Caco-2 (cell line): ENCODE data around the gene CLTB. TPM values are rescaled to one million over a fixed set of nuclear protein-coding genes. Genes with fewer than 3 reads are reported as not detected.

Experiments
- BruUV-seq: library from RNA; stranded (reverse); fragments of 400-500 nt; replicated peaks from 2 replicates; lab custom pipeline; 2021; lab: Mats Ljungman, UMichigan
- CTCF ChIA-PET: fragments of 300-600 bp; sonication (Branson Sonifier 250); formaldehyde crosslinking; loops from one replicate; lab custom pipeline; 2022; ENCODE audit warnings: antibody characterized with exemption; lab: Charles Lee
- POLR2A ChIA-PET: fragments of 300-600 bp; sonication (Branson Sonifier 250); formaldehyde crosslinking; loops from one replicate; lab custom pipeline; 2022; ENCODE audit warnings: antibody characterized with exemption; lab: Charles Lee
- DNase-seq, 2 experiments: peaks; one replicate each; pipeline versions ENCODE4 v3.0.0 to v3.0.0-alpha.2; 2020 to 2022
- H3K27me3 ChIP-seq: replicated peaks from 2 replicates; pipeline ENCODE4 v1.6.0; 2011; ENCODE audit warnings: low read length; ENCODE audit not compliant: control insufficient read depth, insufficient read depth
- H3K36me3 ChIP-seq: 2 replicates; pipeline ENCODE4 v1.5.1; 2011; ENCODE audit warnings: low read length; ENCODE audit not compliant: control insufficient read depth, insufficient read depth
- H3K4me1 ChIP-seq: fragments of 250-450 bp; sonication (Bioruptor Pico); 2 replicates; pipeline ENCODE4 v1.5.1; 2020; ENCODE audit warnings: mild to moderate bottlenecking
- H3K4me3 ChIP-seq: 2 replicates; pipeline ENCODE4 v1.5.1; 2011; ENCODE audit warnings: low read depth, mild to moderate bottlenecking, control low read depth, low read length
- H3K9me3 ChIP-seq: fragments of 250-450 bp; sonication (Bioruptor Pico); 2 replicates; pipeline ENCODE4 v1.5.1; 2020; ENCODE audit warnings: mild to moderate bottlenecking, moderate library complexity
- H3K27ac Mint-ChIP-seq: one replicate; pipeline ENCODE4 v1.8.0; 2022; ENCODE audit warnings: mixed read lengths; ENCODE audit not compliant: unreplicated experiment
- H3K27me3 Mint-ChIP-seq: one replicate; pipeline ENCODE4 v1.8.0; 2022; ENCODE audit warnings: mixed read lengths; ENCODE audit not compliant: insufficient read depth, unreplicated experiment
- H3K36me3 Mint-ChIP-seq: one replicate; pipeline ENCODE4 v1.8.0; 2022; ENCODE audit warnings: mild to moderate bottlenecking, mixed read lengths; ENCODE audit not compliant: insufficient read depth, unreplicated experiment
- H3K4me1 Mint-ChIP-seq: one replicate; pipeline ENCODE4 v1.8.0; 2022; ENCODE audit warnings: low read depth, mixed read lengths; ENCODE audit not compliant: unreplicated experiment
- H3K4me3 Mint-ChIP-seq: one replicate; pipeline ENCODE4 v1.8.0; 2022; ENCODE audit warnings: mild to moderate bottlenecking, moderate library complexity, mixed read lengths; ENCODE audit not compliant: unreplicated experiment
- H3K9me3 Mint-ChIP-seq: one replicate; pipeline ENCODE4 v1.8.0; 2022; ENCODE audit warnings: mixed read lengths; ENCODE audit not compliant: unreplicated experiment
- intact Hi-C: fragments of 100-400 bp; cut with micrococcal nuclease; formaldehyde crosslinking; loops from one replicate; pipeline ENCODE4 v1.10.0; 2022; ENCODE audit not compliant: unreplicated experiment
- total RNA-seq: library from RNA; stranded (reverse); gene quantifications from 2 replicates; pipeline ENCODE4 v1.2.3, GENCODE V29; 2022
- TF ChIP-seq, protein P1 (sequence below), 2 experiments: fragments of 200-600 bp in 1 of 2; IDR thresholded peaks; 1 replicate in 1 of 2; 2 replicates in 1 of 2; pipeline versions ENCODE4 v1.5.1 to v1.8.0; 2011 to 2022; ENCODE audit warnings: antibody characterized with exemption in 1 of 2, control low read depth in 1 of 2, inconsistent platforms in 1 of 2, low read depth in 1 of 2, low read length in 1 of 2, mild to moderate bottlenecking in 1 of 2, moderate library complexity in 1 of 2; ENCODE audit not compliant: insufficient read depth in 1 of 2, severe bottlenecking in 1 of 2, unreplicated experiment in 1 of 2

Gene CLTB
- total RNA-seq, 1 experiment from 2014 or later: 78.9 TPM

DNA sequence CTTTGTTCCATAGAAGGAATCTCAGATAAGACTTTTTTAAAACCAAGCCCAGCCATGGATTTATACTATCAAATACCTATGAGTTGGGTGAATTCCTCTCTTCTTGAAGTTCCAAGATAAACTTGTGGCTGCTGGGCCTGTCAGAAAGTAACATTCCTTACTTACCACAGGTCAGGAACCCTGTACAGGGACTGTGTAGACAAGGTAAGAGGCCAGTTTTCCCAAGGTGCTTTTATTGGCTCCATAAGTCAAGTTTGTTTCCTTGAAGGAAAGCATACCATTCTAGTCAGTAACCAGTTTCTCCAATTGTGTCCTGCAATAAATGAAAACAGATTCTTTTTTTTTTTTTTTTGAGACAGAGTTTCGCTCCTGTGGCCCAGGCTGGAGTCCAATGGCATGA lies 8.8 kb upstream of the CLTB start:
- Histone ChIP-seq H3K4me1 (peaks cover 21% of the 10 kb centered on the region), H3K36me3 (no peaks in the 10 kb centered on the region), H3K9me3 (no peaks in the 10 kb centered on the region), H3K4me3 (no peak overlapping the region), H3K27me3 (no peaks in the 10 kb centered on the region)
- Mint-ChIP-seq H3K9me3 (peaks cover 16% of the 10 kb centered on the region), H3K27me3 (no peaks in the 10 kb centered on the region), H3K4me3 (no peak overlapping the region), H3K4me1 (peaks cover 7% of the 10 kb centered on the region), H3K27ac (peak overlapping the region; percentile 76), H3K36me3 (peaks cover 6% of the 10 kb centered on the region)
- peak; percentile 62 to 83 for DNase-seq
- no TSS peak for BruUV-seq
- intact Hi-C loops: no loop called here
- POLR2A ChIA-PET: interaction anchor here (0.7 kb wide), 1 partner anchor 95 kb away, joined by 5 read pairs; no protein-coding TSS in a partner anchor
- CTCF ChIA-PET: interaction anchor here (2.0 kb wide), 1 partner anchor 23 kb away, joined by 7 read pairs; the partner anchor contains the start of gene FAF2
- TF ChIP-seq, protein P1, sequence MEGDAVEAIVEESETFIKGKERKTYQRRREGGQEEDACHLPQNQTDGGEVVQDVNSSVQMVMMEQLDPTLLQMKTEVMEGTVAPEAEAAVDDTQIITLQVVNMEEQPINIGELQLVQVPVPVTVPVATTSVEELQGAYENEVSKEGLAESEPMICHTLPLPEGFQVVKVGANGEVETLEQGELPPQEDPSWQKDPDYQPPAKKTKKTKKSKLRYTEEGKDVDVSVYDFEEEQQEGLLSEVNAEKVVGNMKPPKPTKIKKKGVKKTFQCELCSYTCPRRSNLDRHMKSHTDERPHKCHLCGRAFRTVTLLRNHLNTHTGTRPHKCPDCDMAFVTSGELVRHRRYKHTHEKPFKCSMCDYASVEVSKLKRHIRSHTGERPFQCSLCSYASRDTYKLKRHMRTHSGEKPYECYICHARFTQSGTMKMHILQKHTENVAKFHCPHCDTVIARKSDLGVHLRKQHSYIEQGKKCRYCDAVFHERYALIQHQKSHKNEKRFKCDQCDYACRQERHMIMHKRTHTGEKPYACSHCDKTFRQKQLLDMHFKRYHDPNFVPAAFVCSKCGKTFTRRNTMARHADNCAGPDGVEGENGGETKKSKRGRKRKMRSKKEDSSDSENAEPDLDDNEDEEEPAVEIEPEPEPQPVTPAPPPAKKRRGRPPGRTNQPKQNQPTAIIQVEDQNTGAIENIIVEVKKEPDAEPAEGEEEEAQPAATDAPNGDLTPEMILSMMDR (IDR thresholded peaks at IDR 0.05; ENCODE audit: insufficient read depth in 1 of 2, low read depth in 1 of 2, low read length in 1 of 2, severe bottlenecking in 1 of 2, unreplicated experiment in 1 of 2): no peak

- H3K36me3 Mint-ChIP-seq: peaks cover 6% of the 10 kb centered on the region
- Histone ChIP-seq H3K9me3 (no peaks in the 10 kb centered on the region), H3K36me3 (no peaks in the 10 kb centered on the region), H3K4me3 (no peak overlapping the region), H3K27me3 (no peaks in the 10 kb centered on the region), H3K4me1 (peaks cover 21% of the 10 kb centered on the region)
- no peaks in the 10 kb centered on the region for H3K27me3 Mint-ChIP-seq
- peak overlapping the region; percentile 45 for H3K27ac Mint-ChIP-seq
- H3K4me3 Mint-ChIP-seq: no peak overlapping the region
- TF ChIP-seq, protein P1 (IDR thresholded peaks at IDR 0.05; ENCODE audit: insufficient read depth in 1 of 2, low read depth in 1 of 2, low read length in 1 of 2, severe bottlenecking in 1 of 2, unreplicated experiment in 1 of 2): no peak
- CTCF ChIA-PET: interaction anchor here (2.3 kb wide), 1 partner anchor 23 kb away, joined by 12 read pairs; no protein-coding TSS in a partner anchor
- intact Hi-C loops: no loop called here
- POLR2A ChIA-PET: interaction anchor here (0.6 kb wide), 1 partner anchor 23 kb away, joined by 6 read pairs; no protein-coding TSS in a partner anchor
- H3K4me1 Mint-ChIP-seq: peaks cover 7% of the 10 kb centered on the region
- peaks cover 18% of the 10 kb centered on the region for H3K9me3 Mint-ChIP-seq
- no peak for DNase-seq
- no TSS peak for BruUV-seq
Measured at GRCh38 chr5:176424181-176424580, 7.8 kb upstream of the CLTB start.

GRCh38 chr5:176420972-176421544 lies 4.7 kb upstream of the CLTB start:
- H3K4me1 ChIP-seq: peaks cover 39% of the 10 kb centered on the region
- ChIA-PET POLR2A (interaction anchor here (0.7 kb wide), 1 partner anchor 27 kb away, joined by 5 read pairs; no protein-coding TSS in a partner anchor), CTCF (interaction anchor here (0.6 to 0.8 kb wide), 2 partner anchors 27 to 123 kb away, joined by 3 to 4 read pairs; no protein-coding TSS in a partner anchor)
- peaks cover 21% of the 10 kb centered on the region for H3K4me1 Mint-ChIP-seq
- no peak overlapping the region for H3K27ac Mint-ChIP-seq
- BruUV-seq: no TSS peak
- no peaks in the 10 kb centered on the region for H3K9me3 ChIP-seq
- H3K4me3 ChIP-seq: no peak overlapping the region
- H3K4me3 Mint-ChIP-seq: no peak overlapping the region
- no peaks in the 10 kb centered on the region for H3K27me3 Mint-ChIP-seq
- H3K9me3 Mint-ChIP-seq: peaks cover 18% of the 10 kb centered on the region
- no peaks in the 10 kb centered on the region for H3K36me3 ChIP-seq
- intact Hi-C loops: no loop called here
- peaks cover 15% of the 10 kb centered on the region for H3K36me3 Mint-ChIP-seq
- TF ChIP-seq, protein P1 (IDR thresholded peaks at IDR 0.05; ENCODE audit: insufficient read depth in 1 of 2, low read depth in 1 of 2, low read length in 1 of 2, severe bottlenecking in 1 of 2, unreplicated experiment in 1 of 2): no peak
- DNase-seq: no peak
- H3K27me3 ChIP-seq: no peaks in the 10 kb centered on the region
